K562 (cell line): ENCODE measurements around the gene CFP. TPM values are rescaled to one million over a fixed set of nuclear protein-coding genes. Genes with fewer than 3 reads are reported as not detected.

Experiments used
- ATAC-seq: fragments of 200-7000 bp; cut with Tn5 transposase; 3 replicates; pipeline ENCODE4 v1.9.1; 2020; ENCODE audit warnings: moderate library complexity
- BruUV-seq: library from RNA; stranded (reverse); fragments of 400-500 nt; replicated peaks from 2 replicates; lab custom pipeline; 2021; lab: Mats Ljungman, UMichigan
- CTCF ChIA-PET: fragments of 300-600 bp; formaldehyde crosslinking; extraction: SDS; loops from one replicate; lab custom pipeline; 2021; ENCODE audit warnings: low intra/inter-chr PET ratio; lab: Yijun Ruan, JAX
- POLR2A ChIA-PET: fragments of 300-600, 350-650 bp; sonication (Branson Sonifier 250); formaldehyde crosslinking; extraction: SDS; loops from one replicate; lab custom pipeline; 2021; ENCODE audit warnings: antibody characterized with exemption, inconsistent platforms; lab: Yijun Ruan, JAX
- DNase-seq, 4 experiments: peaks; one replicate each; pipeline versions ENCODE4 v3.0.0 to v3.0.0-alpha.2; 2011 to 2018; ENCODE audit warnings: low spot score in 3 of 4, mixed read lengths in 3 of 4; ENCODE audit errors: extremely low read depth in 1 of 4
- FAIRE-seq: peaks from 2 replicates; lab custom pipeline; 2011; peaks lifted over from hg19 to GRCh38; lab: Jason Lieb, UNC
- H2AFZ ChIP-seq: 2 replicates; pipeline ENCODE4 v1.6.0; 2011; ENCODE audit warnings: low read depth, low read length, control low read depth, inconsistent platforms
- H3K27ac ChIP-seq: fragments of 200-600 bp; 3 replicates; pipeline ENCODE4 v1.8.0; 2011; ENCODE audit warnings: low read depth, mild to moderate bottlenecking, control low read depth, inconsistent platforms, low read length, moderate library complexity, mixed read lengths; ENCODE audit errors: extremely low read depth
- H3K27me3 ChIP-seq, 2 experiments: fragments of 300-600 bp in 1 of 2; 2 replicates in 1 of 2; 3 replicates in 1 of 2; pipeline versions ENCODE4 v1.6.0 to v1.8.0; 2011; ENCODE audit warnings: inconsistent platforms in 2 of 2, low read length in 2 of 2, mild to moderate bottlenecking in 1 of 2, mixed read lengths in 1 of 2, moderate library complexity in 1 of 2; ENCODE audit not compliant: control insufficient read depth in 2 of 2, insufficient read depth in 2 of 2
- H3K36me3 ChIP-seq: fragments of 300-600 bp; 3 replicates; pipeline ENCODE4 v1.8.0; 2011; ENCODE audit warnings: mild to moderate bottlenecking, low read length, inconsistent platforms; ENCODE audit not compliant: control insufficient read depth, insufficient read depth
- H3K4me1 ChIP-seq, 2 experiments: fragments of 200-600 bp in 1 of 2; replicated peaks in 1 of 2; 2 replicates in 1 of 2; 3 replicates in 1 of 2; pipeline versions ENCODE4 v1.5.1 to v1.8.0; 2011; ENCODE audit warnings: inconsistent platforms in 2 of 2, low read length in 2 of 2, mild to moderate bottlenecking in 1 of 2, mixed read lengths in 1 of 2, moderate library complexity in 1 of 2; ENCODE audit not compliant: control insufficient read depth in 2 of 2, insufficient read depth in 2 of 2
- H3K4me2 ChIP-seq: 2 replicates; pipeline ENCODE4 v1.6.1; 2011; ENCODE audit warnings: low read length, control low read depth, inconsistent platforms, mixed read lengths; ENCODE audit not compliant: insufficient read depth
- H3K4me3 ChIP-seq: fragments of 200-600 bp; sonication (generic), shearing (Covaris generic); 2 replicates; pipeline ENCODE4 v1.5.1; 2016; ENCODE audit warnings: control low read depth, inconsistent platforms
- H3K79me2 ChIP-seq: fragments of 200-600 bp; 3 replicates; pipeline ENCODE4 v1.8.0; 2011; ENCODE audit warnings: low read length, inconsistent platforms; ENCODE audit not compliant: control insufficient read depth, insufficient read depth
- H3K9ac ChIP-seq, 2 experiments: 2 replicates each; pipeline versions ENCODE4 v1.6.0 to v1.6.1; 2011; ENCODE audit warnings: low read depth in 2 of 2, low read length in 2 of 2, control low read depth in 1 of 2, inconsistent platforms in 1 of 2, mild to moderate bottlenecking in 1 of 2, mixed read lengths in 1 of 2; ENCODE audit not compliant: insufficient read depth in 1 of 2
- H3K9me1 ChIP-seq: one replicate; pipeline ENCODE4 v1.6.0; 2011; ENCODE audit warnings: inconsistent platforms, mild to moderate bottlenecking, low read length, moderate library complexity; ENCODE audit not compliant: control insufficient read depth, insufficient read depth
- H3K9me3 ChIP-seq: replicated peaks from 2 replicates; pipeline ENCODE4 v1.5.1; 2011; ENCODE audit warnings: low read depth, low read length, inconsistent platforms; ENCODE audit not compliant: control insufficient read depth, insufficient read depth
- H4K20me1 ChIP-seq: replicated peaks from 2 replicates; pipeline ENCODE4 v1.6.1; 2011; ENCODE audit warnings: low read length, inconsistent platforms, mixed read lengths; ENCODE audit not compliant: control insufficient read depth, insufficient read depth
- CEBPB ChIP-seq: fragments of 450-650 bp; IDR thresholded peaks from 2 replicates; pipeline ENCODE4 v1.6.1; 2016; ENCODE audit warnings: missing genetic modification characterization, missing compliant biosample characterization
- L3MBTL2 ChIP-seq: fragments of 450-650 bp; IDR thresholded peaks from 2 replicates; pipeline ENCODE4 v1.6.1; 2016; ENCODE audit warnings: mild to moderate bottlenecking, moderate library complexity
- MTA2 ChIP-seq: fragments of 450-650 bp; IDR thresholded peaks from 2 replicates; pipeline ENCODE4 v1.6.1; 2016; ENCODE audit warnings: low read depth
- PHF20 ChIP-seq: fragments of 450-650 bp; IDR thresholded peaks from 2 replicates; pipeline ENCODE4 v1.6.1; 2018; ENCODE audit not compliant: partially characterized antibody
- PHF8 ChIP-seq: fragments of 200-600 bp; sonication (generic); IDR thresholded peaks from 2 replicates; pipeline ENCODE4 v1.6.1; 2012; ENCODE audit warnings: mixed run types, mild to moderate bottlenecking, inconsistent platforms, low read length, moderate library complexity, borderline replicate concordance
- TRIM25 ChIP-seq: fragments of 450-650 bp; IDR thresholded peaks from 2 replicates; pipeline ENCODE4 v1.7.0; 2016; ENCODE audit warnings: borderline replicate concordance
- YBX1 ChIP-seq: fragments of 450-650 bp; IDR thresholded peaks from 2 replicates; pipeline ENCODE4 v1.7.1; 2016; ENCODE audit warnings: mild to moderate bottlenecking
- ZHX1 ChIP-seq: fragments of 150-350 bp; conservative IDR thresholded peaks from 2 replicates; pipeline ENCODE4 v1.6.1; 2014; ENCODE audit warnings: low read length
- ZNF668 ChIP-seq: fragments of 250-450 bp; sonication (Bioruptor Pico); IDR thresholded peaks from 2 replicates; pipeline ENCODE4 v1.8.0; 2022; ENCODE audit warnings: mild to moderate bottlenecking, inconsistent platforms
- WGBS: fragments of 100-300 bp; shearing (Covaris generic); methylation state at CpG from one replicate; pipeline ENCODE4 v1.1.6; 2016; ENCODE audit warnings: low coverage, mixed read lengths; ENCODE audit not compliant: insufficient coverage; ENCODE audit errors: missing lambda C conversion rate; 5-methylcytosine and 5-hydroxymethylcytosine counted together
- in situ Hi-C: fragments of 300-500 bp; cut with MboI; formaldehyde crosslinking; loops from 4 replicates; pipeline ENCODE4 v1.15.0; 2018; ENCODE audit warnings: inconsistent platforms, mixed read lengths
- intact Hi-C: fragments of 100-400 bp; cut with micrococcal nuclease; formaldehyde crosslinking; loops from 2 replicates; pipeline ENCODE4 v1.14.2; 2022
- polyA plus RNA-seq, 8 experiments: library from polyadenylated mRNA; depleted of rRNA in 4 of 8; stranded (reverse) in 5 of 8; unstranded in 3 of 8; fragments of >200 nt; fragmentation: Nextera tagmentation in 2 of 8; fragmentation: Illumina TruSeq in 1 of 8; extraction: Ambion mirVana in 2 of 8; extraction: Trizol in 1 of 8; gene quantifications; 2 replicates each; pipeline versions ENCODE4 v1.2.1 to v1.2.3, GENCODE V29; 2011 to 2014; ENCODE audit warnings: inconsistent platforms in 1 of 8, missing spikeins in 1 of 8
- total RNA-seq, 7 experiments: library from RNA; depleted of rRNA in 6 of 7; stranded (reverse); fragments of >200 nt in 6 of 7; fragmentation: Illumina TruSeq in 2 of 7; extraction: Trizol in 2 of 7; gene quantifications; 2 replicates each; pipeline versions ENCODE4 v1.2.1 to v1.2.3, GENCODE V29; 2011 to 2021; ENCODE audit warnings: low replicate concordance in 1 of 7

CFP gene
- total and polyA plus RNA-seq, 9 of the 15 experiments (the other 6 are each of a cell fraction or from before 2014, with no cell fraction given): 0.18 to 2.0 (median 0.55) TPM

GRCh38 chrX:47625365-47625764 lies 4.4 kb downstream of the CFP start:
- DNase-seq: no peak
- no peak overlapping the region for H3K27ac ChIP-seq
- no TSS peak for BruUV-seq
- H3K4me3 ChIP-seq: no peak overlapping the region
- no peak for ATAC-seq
- WGBS: 72% methylated on average over 2 of the region's 2 CpGs
- intact Hi-C loops (no loop called here), in situ Hi-C loops (no loop called here)
- H3K9me3 ChIP-seq: no peaks in the 10 kb centered on the region
- ChIA-PET POLR2A (interaction anchor here (0.5 kb wide), 1 partner anchor 15 kb away, joined by 4 read pairs; no protein-coding TSS in a partner anchor), CTCF (no interaction called here)
- H3K36me3 ChIP-seq: no peaks in the 10 kb centered on the region
- no peak for FAIRE-seq
- H3K4me2 ChIP-seq: no peak overlapping the region
- no peaks in the 10 kb centered on the region; the same call in 1 of the 2 replicates for H4K20me1 ChIP-seq
- H3K9me1 ChIP-seq: no peaks in the 10 kb centered on the region
- H3K4me1 ChIP-seq: peaks cover 9 to 19% of the 10 kb centered on the region in 2 experiments
- TF ChIP-seq L3MBTL2: no peak
- no peak for TF ChIP-seq CEBPB
- no peak for TF ChIP-seq PHF8
- TF ChIP-seq ZHX1: no peak
- TF ChIP-seq PHF20: no peak
- no peak for TF ChIP-seq ZNF668 (CRISPR knock-in tag)
- no peak for TF ChIP-seq TRIM25
- TF ChIP-seq MTA2: no peak
- no peak for TF ChIP-seq YBX1
- H3K9ac ChIP-seq: no peak overlapping the region
- H3K27me3 ChIP-seq: peaks cover 0 to 34% of the 10 kb centered on the region in 2 experiments; a peak in 2 of 5 replicates
- no peaks in the 10 kb centered on the region for H3K79me2 ChIP-seq
- no peak overlapping the region for H2AFZ ChIP-seq
